BJ (cell line): ENCODE results near the gene UBE3A. TPM values are rescaled to one million over a fixed set of nuclear protein-coding genes. Genes with fewer than 3 reads are reported as not detected.

Experiments
- CTCF ChIA-PET: fragments of 350-600 bp; formaldehyde crosslinking; extraction: SDS; loops from one replicate; lab custom pipeline; 2021; ENCODE audit warnings: antibody characterized with exemption, inconsistent platforms; lab: Yijun Ruan, JAX
- POLR2A ChIA-PET: fragments of 300-600 bp; sonication (Branson Sonifier 250); formaldehyde crosslinking; extraction: SDS; loops from one replicate; lab custom pipeline; 2021; ENCODE audit warnings: antibody characterized with exemption; lab: Charles Lee
- DNase-seq: peaks from one replicate; pipeline ENCODE4 v3.0.0-alpha.2; 2011; ENCODE audit warnings: low read depth
- H3K27me3 ChIP-seq: 2 replicates; pipeline ENCODE4 v1.6.0; 2011; ENCODE audit warnings: low read length; ENCODE audit not compliant: control insufficient read depth, insufficient read depth
- H3K36me3 ChIP-seq: 2 replicates; pipeline ENCODE4 v1.5.1; 2011; ENCODE audit warnings: low read length; ENCODE audit not compliant: control insufficient read depth, insufficient read depth
- H3K4me3 ChIP-seq: 2 replicates; pipeline ENCODE4 v1.5.1; 2011; ENCODE audit warnings: low read depth, mild to moderate bottlenecking, control low read depth, low read length
- CTCF ChIP-seq: IDR thresholded peaks from 2 replicates; pipeline ENCODE4 v1.5.1; 2011; ENCODE audit warnings: low read depth, mild to moderate bottlenecking, control low read depth, inconsistent platforms, low read length, moderate library complexity; ENCODE audit not compliant: insufficient read depth
- polyA plus RNA-seq: library from polyadenylated mRNA; depleted of rRNA; stranded (reverse); fragments of >200 nt; gene quantifications from 2 replicates; pipeline ENCODE4 v1.2.3, GENCODE V29; 2011

UBE3A gene
- polyA plus RNA-seq, 1 experiment, result 23.5 TPM

- ChIA-PET POLR2A (no interaction called here), CTCF (no interaction called here)
- no peak for TF ChIP-seq CTCF
- H3K27me3 ChIP-seq, result no peaks in the 10 kb centered on the region
- DNase-seq, result no peak
- H3K36me3 ChIP-seq, result no peaks in the 10 kb centered on the region
- no peak overlapping the region for H3K4me3 ChIP-seq
Observed at GRCh38 chr15:25477816-25478215, 39.0 kb upstream of the UBE3A start.

- ChIA-PET POLR2A (no interaction called here), CTCF (no interaction called here)
- H3K4me3 ChIP-seq, result no peak overlapping the region
- no peak for DNase-seq
- no peak for TF ChIP-seq CTCF
- H3K36me3 ChIP-seq, result no peaks in the 10 kb centered on the region
- H3K27me3 ChIP-seq, result no peaks in the 10 kb centered on the region
Observed at GRCh38 chr15:25474251-25474650, 35.4 kb upstream of the UBE3A start.

GRCh38 chr15:25470230-25470629, 31.4 kb upstream of the UBE3A start:
- no peak for TF ChIP-seq CTCF
- ChIA-PET POLR2A (no interaction called here), CTCF (no interaction called here)
- H3K27me3 ChIP-seq, result no peaks in the 10 kb centered on the region
- DNase-seq, result no peak
- no peak overlapping the region for H3K4me3 ChIP-seq
- H3K36me3 ChIP-seq, result no peaks in the 10 kb centered on the region

GRCh38 chr15:25469377-25469776, 30.6 kb upstream of the UBE3A start:
- POLR2A ChIA-PET, result no interaction called here
- CTCF ChIA-PET, result interaction anchor here (0.7 kb wide), 1 partner anchor 1420 kb away, joined by 3 read pairs; no protein-coding TSS in a partner anchor
- Histone ChIP-seq H3K4me3 (no peak overlapping the region), H3K36me3 (no peaks in the 10 kb centered on the region), H3K27me3 (no peaks in the 10 kb centered on the region)
- no peak for TF ChIP-seq CTCF
- no peak for DNase-seq

- ChIA-PET CTCF (no interaction called here), POLR2A (no interaction called here)
- no peaks in the 10 kb centered on the region for H3K36me3 ChIP-seq
Observed at GRCh38 chr15:25468611-25469010, 29.8 kb upstream of the UBE3A start.

More at GRCh38 chr15:25468611-25469010, 29.8 kb upstream of the UBE3A start:
- TF ChIP-seq CTCF, result no peak
- DNase-seq, result no peak
- Histone ChIP-seq H3K27me3 (no peaks in the 10 kb centered on the region), H3K4me3 (no peak overlapping the region)
